Activated naive CD4-positive, alpha-beta T cell treated with anti-CD3 and anti-CD28 coated beads, Interleukin-2, amount 50 U/mL, for 16 hours (primary cell): ENCODE results near the gene FRMPD4.
"Not testable (repeated sequence)": the region's sequence is repeated elsewhere in the genome, so short reads cannot be mapped to it uniquely, and the experiment has no call there.

Source experiments
- DNase-seq: peaks from one replicate; pipeline ENCODE4 v3.0.0-alpha.2; 2020

Gene FRMPD4

DNA sequence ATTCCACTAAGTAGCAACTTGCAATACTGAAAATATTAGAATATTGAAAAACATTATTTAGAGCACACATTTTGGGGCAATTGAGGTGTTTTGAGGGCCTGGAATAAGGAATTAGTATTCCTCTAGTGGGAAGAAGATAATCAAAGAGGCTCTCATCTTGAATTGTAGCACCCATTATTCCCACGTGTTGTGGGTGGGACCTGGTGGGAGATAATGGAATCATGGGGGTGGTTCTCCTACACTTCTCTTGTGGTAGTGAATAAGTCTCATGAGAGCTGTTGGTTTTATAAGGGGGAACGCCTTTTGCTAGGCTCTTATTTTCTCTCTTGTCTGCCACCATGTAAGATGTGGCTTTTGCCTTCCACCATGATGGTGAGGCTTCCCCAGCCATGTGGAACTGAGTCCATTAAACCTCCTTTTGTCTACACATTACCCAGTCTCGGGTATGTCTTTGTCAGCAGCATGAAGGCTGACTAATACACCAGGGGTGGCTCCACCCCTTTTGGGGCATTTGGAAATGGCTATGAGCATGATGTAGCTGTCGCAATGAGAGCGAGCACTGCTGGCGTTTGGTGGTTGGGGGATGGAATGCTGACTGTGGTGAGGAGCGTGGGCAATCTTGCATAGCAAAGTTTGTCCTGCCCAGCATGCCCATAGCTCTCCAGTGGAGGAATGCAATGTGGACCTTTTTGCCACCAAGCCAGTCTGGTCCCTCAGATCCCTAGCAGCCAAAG is 308.2 kb downstream of the FRMPD4 start:
- no peak for DNase-seq

DNA sequence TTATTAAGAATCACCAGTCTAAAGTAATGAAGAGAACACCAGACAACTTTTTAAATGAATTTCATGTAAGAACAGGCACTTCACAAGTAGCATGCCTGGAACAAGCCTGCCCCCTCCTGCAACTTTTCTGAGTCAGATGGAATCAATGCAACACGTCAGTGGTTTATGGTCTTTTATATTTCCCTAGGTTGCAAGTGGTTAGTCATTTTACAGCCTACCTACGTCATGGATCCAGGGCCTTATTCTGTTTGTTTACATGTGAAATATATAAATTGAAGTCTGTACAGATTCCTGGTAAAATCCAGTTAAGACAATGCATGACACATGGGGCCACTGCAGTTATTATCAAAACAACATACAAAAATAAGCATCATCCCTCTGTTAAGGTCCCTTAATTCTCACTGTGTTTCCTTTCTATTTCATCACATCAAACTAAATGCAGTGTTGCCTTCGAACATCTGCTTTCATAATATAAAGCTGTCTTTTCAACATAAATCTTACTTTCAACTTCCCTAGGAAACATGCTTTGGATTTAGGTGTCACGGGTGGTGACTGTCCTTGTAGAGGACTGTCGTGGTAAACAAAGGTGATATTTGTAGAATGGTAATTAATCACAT is 309.3 kb downstream of the FRMPD4 start:
- DNase-seq, result no peak

DNA sequence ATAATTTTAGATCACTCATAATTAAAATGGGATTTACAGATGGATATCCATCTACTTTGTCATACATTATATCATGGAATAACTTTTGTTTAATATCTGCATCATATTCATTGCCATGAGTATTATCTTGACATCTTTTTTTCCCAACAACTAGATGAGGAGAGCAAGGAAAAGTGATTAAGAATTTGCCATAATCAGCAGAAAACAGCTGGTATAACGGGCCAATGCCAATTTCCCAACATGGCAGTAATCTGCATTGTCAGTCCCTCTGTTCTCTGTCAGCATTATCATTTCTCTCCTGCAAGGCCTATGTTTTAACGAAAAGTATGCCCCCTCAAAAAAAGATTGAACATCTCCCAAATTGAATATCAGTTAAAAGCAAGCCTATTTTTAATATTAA is 314.0 kb downstream of the FRMPD4 start:
- no peak for DNase-seq

DNA sequence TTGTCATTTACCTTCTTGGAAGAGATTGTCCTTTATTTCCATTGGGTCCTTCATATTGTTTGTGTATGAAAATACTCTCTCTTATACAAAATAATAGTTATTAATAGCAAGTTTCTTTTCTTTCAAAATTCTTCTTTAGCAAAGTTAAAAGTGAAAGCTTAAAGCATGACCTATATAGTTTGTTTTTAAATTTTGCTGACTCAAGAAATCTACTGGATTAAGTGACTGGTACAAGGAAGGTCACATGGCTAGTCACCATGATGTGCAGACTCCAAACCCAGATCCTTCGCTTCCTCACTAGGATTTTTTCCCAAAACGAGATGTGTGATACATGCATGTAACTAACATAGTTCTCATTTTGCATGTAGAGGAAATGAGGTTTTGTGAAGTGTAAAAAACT is 322.7 kb downstream of the FRMPD4 start:
- DNase-seq, result no peak

DNA sequence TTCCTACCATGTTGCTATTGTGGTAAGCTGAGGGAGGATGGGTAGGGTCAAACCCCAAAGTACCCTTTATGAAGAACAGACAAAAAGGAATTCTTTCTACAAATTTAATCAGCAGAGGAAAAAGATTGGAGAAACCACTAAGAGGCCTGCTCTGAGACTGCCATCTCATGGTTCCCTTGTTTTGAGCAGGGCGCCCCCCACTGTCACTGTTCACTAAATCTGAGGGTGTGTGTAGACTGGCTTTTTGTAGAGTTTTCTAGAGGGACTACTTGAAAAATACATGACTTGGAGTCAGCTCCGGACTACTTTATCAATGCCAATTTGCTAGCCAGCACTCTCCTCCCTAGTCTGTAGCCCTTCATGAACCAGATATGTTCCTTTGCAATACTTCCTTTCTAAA is 324.8 kb downstream of the FRMPD4 start:
- no peak for DNase-seq

DNA sequence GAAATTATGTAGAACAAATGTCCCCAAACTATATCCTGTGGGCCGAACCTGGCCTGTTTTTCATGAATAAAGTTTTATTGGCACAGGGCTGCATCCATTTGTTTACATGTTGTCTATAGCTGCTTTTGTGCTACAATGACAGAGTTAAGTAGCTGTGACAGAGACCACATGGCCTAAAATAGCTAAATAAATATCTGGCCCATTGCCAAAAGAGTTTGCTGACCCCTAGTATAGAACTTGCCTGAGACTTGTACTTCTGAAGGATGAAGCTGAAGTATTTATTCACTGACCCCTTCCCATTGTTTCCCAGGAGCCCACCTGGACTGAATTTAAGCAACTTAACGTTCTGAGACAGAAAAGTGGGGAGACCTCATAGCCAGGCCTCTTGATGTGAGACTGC is 325.6 kb downstream of the FRMPD4 start:
- DNase-seq, result no peak

DNA sequence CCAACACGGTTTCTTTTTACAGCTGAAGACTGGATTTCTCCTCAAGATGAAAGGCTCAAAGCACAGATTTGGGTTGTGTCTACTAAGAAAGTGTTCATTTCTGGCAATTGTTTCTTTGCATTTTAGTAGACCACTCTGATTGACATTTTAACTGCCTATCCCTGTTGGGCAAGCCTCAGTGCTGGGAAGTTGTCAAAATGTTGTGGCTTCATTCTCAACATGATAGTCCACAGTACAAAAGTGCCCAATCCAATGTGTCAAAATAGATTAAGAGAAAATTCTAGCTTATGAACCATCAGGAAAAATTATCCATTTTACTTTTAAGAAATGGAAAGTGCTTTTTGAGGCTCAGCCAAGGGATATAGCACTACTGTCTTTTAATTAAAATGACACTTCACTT is 329.0 kb downstream of the FRMPD4 start:
- no peak for DNase-seq

DNA sequence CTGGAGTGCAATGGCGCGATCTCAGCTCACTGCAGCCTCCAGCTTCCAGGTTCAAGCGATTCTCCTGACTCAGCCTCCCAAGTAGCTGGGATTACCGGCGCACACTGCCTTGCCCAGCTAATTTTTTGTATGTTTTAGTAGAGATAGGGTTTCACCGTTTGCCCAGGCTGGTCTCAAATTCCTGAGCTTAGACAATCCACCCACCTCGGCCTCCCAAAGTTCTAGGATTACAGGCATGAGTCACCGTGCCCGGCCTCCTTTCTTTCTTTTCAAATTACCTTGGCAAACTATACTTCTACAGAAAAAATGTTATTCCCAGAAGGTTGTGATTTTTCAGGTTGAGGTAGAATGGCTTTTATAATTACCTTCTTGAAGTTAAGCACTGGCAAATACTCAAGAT is 331.0 kb downstream of the FRMPD4 start:
- DNase-seq, result no peak

DNA sequence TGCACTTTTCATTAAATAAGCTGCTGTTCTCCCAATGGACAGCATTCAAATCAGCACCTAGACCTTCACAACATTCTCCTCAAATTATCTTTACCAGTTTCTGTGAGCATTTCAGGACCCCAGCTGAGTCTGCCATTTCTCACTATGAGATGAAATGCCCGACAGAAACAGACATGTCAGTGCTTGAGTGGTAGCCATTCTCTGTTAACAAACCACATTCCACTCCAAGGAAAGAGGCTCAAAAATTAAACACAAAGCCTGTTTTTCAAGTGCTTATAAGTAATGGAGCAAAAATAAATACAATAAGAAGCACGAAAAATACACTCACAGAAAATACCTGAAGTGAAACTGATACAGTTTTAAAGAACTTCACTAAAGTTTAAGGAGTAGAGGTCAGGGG is 332.8 kb downstream of the FRMPD4 start:
- DNase-seq, result no peak

DNA sequence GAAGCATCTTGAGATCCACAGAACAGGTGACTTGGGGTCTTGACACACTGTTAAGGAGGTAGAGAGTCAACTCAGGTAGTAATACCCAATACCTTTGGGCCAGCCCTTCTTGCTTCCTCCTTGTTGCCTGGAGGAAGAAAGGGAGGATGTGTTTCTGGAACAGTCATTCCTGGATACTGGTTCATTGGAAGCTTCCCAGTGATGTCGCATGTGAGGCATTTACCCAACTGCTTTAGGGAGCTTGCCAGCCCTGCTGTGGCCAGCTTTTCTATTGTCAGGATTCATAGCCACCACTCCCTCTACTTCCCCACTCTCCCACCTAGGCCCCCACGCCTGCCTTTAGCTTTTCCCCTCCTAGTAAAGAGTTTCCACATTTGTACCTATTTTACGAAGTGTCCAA is 342.7 kb downstream of the FRMPD4 start:
- no peak for DNase-seq

DNA sequence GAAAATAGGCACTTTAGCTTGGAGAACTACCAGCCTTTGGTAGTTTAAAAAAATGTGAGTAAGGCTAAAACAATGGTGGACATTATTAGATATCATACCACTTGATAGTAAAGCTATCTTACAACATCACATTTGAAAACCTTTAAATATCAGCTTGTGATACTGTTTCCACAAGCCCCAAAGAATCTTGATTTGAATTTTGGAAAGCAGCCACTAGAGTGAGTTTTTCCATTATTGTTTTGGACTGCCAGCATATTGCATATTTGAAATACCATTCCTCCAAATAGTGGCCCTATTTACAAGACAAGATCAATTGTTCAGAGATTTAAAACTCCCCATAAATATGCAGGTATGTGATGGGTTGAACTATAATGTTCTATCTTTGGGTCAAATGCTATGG is 349.9 kb downstream of the FRMPD4 start:
- no peak for DNase-seq

DNA sequence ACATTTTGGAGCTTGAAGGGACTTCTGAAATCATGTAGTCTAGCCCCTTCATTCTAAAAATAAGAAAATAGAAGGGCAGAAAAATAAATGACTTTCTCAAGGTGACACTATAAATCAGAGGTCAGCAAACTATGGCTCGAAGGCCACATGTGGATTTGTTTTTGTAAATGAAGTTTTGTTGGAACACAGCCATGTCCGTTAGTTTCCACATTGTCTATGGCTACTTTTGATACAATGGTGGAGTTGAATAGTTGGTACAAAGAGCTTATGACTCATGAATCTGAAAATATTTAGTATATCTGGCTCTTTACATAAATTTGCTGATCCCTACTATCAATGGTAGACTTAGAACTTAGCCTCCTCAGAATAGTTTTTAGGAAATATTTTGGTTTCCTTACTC is 350.5 kb downstream of the FRMPD4 start:
- DNase-seq, result no peak

DNA sequence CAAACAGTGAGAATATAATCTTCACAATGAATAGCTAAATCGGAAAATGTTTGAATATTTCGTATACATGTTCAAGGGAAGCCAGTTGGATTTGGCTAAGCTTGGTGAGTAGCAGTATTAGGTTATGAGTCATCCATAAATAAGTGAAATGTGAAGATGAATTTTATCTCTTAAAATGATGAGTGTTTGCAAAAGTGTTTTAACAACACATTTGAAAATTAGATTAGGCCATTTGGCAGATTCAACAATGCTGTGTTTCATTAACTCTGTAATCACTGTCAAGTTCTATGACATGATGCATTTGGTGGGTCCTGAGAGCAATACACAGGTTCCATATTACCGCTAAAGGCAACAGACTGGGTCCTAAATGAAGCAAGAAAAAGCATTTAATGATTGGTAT is 351.1 kb downstream of the FRMPD4 start:
- DNase-seq, result no peak

DNA sequence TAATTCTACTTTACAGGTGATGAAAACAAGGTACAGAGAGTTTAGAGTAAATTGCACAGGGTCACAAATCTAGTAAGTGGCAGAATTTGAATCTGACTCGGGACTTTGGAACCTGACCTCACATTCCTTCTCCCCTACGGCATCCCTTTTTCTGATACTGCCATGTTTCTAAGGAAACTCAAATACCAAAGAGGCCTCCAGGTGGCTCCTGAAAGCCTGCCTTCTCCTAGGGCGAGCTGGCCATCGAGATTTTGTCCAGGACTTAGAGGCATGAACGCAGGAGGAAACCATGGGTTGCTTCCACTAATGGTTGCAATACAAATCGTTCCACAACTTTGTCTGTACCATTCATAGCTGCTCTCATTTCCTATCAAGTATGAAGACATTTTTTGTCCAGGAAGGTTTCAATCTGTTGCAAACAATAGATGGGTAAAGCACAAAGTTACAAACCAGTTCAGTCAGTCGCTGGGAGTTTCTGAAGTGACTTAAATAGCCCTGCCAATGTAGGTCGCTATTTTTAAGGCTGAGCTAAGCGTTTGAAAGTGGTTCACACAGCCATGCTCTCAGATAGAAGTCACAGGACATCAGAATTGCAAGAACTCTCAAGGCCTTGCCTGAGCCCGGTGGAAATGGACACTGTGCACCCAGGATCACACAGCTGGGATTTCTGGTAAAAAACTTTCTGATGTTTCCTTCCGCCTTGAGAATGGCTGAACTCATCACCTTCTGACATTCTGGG is 356.3 kb downstream of the FRMPD4 start:
- no peak for DNase-seq

DNA sequence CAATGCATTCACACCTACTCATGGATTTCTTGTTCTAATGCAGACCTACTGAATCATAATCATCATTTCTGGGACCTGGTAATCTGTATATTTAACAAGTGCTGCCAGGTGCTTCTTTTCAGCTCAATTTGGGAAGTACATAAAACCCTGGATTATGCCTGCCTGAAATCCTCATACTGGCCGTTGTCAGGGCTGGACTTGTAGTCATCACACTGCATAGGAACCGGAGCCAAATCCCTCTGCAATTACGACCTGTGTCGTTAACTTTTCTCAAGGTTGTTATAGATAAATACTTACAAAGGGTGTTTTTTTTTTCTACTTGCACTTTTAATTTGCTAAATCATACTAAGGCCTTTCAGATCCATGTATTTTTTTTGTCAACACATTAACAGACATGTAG is 358.1 kb downstream of the FRMPD4 start:
- no peak for DNase-seq

DNA sequence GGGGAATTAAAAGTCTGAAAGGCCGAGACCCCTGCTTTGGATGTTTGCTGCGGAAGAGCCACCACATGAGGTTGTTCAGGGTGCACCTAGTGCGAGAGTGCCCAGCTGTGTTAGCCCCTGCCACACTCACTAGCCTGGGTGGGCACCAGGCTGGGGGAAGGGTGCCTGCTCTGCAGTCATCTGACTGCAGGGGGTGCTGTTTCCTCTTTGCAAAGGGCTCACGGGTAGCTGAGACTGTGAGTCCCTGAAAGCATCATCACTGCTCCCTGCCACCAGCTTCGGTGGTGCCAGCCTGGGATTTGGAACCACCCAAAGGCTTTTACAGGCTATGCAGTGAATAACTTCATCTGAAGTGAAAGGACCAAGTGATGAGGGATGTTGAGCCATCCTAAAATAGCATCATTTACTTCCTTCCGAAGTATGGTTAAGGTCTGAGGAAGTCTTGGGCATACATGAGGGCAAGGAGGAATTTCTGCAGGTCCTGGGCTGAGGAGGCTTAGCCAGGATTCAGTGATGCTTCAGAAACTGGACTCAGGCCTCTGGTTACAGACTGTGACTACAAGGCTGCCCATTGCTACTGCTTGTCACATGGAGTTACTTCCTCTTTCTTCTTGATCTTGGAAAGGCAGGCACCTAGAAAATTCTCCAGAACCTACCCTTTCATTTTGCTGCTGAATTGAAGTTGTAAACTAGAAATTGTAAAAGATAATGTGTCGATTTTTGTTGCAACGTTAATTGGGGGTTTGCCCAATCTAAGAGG is 359.7 kb downstream of the FRMPD4 start:
- DNase-seq, result no peak

DNA sequence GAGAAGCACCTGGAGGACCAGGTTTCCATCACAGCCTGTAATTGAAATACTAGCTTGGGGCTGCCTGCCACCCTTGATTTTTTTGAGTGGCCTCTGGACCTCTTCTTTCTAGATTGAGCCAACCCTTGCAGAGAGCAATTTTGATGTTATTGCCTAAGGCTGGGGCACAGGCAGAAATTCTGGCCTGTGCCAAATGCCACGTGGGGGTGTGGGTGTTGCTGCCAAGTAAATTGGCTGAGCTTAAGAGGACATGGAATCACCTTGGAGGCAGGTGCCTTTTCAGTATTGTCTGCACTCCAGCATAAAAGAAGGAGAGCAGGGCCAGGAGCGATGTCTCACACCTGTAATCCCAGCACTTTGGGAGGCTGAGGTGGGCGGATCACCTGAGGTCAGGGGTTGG is 366.9 kb downstream of the FRMPD4 start:
- no peak for DNase-seq

DNA sequence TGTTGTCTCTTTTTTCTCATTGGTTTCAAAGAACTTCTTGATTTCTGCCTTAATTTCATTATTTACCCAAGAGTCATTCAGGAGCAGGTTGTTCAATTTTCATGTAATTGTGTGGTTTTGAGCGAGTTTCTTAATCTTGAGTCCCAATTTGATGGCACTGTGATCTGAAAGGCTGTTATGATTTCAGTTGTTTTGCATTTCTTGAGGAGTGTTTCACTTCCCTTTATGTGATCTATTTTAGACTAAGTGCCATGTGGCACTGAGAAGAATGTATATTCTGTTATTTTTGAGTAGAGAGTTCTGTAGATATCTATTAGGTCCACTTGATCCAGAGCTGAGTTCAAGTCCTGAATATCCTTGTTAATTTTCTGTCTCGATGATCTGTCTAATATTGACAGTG is 377.1 kb downstream of the FRMPD4 start:
- DNase-seq, result not testable (repeated sequence)

DNA sequence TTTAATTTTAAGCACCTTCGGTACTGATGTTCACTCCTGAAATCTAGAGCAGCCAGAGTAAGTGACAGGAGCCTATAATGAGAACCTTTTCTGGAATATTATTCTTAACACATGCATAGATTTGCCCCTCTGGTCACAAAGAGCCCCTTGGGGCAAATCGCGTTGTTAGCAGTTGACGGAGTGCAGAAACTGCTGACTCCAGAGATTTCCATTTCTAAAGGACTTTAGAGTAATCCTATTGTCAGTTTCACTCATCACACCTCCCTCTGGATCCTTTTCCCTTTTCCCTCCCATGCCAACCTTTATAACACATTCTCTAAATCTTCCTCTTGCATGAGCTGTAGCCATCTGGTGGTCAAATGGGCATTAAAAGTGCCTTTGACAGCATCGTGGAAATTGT is 388.0 kb downstream of the FRMPD4 start:
- no peak for DNase-seq

DNA sequence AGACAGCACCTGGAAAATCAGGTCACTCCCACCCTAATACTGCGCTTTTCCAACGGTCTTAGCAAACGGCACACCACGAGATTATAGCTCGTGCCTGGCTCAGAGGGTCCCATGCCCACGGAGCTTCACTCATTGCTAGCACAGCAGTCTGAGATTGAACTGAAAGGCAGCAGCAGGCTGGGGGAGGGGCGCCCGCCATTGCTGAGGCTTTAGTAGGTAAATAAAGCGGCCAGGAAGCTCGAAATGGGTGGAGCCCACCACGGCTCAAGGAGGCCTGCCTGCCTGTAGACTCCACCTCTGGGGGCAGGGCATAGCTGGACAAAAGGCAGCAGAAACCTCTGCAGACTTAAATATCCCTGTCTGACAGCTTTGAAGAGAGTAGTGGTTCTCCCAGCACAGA is 399.8 kb downstream of the FRMPD4 start:
- not testable (repeated sequence) for DNase-seq

DNA sequence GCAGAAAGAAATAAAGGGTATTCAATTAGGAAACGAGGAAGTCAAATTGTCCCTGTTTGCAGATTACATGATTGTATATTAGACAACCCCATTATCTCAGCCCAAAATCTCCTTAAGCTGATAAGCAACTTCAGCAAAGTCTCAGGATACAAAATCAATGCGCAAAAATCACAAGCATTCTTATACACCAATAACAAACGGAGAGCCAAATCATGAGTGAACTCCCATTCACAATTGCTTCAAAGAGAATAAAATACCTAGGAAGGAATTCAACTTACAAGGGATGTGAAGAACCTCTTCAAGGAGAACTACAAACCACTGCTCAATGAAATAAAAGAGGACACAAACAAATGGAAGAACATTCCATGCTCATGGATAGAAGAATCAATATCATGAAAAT is 404.0 kb downstream of the FRMPD4 start:
- DNase-seq, result not testable (repeated sequence)

DNA sequence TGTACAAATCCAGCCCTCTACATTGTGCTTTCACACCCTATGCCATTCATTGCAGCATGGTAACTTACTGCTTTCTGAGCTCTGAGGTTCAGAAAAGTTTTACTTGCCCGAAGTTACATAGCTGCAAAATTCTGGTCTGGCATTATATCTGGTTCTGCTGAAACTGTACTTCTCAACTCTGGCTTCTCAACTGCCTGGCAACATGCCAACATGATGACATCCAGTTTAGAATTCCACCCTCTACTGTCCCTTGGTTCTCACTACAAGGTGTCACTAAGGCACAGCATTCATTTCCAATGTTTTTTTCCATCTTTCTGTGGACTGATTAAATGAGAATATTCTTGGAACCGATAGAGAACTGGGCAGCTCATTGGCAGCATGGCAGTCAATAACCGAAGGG is 410.1 kb downstream of the FRMPD4 start:
- DNase-seq, result no peak

DNA sequence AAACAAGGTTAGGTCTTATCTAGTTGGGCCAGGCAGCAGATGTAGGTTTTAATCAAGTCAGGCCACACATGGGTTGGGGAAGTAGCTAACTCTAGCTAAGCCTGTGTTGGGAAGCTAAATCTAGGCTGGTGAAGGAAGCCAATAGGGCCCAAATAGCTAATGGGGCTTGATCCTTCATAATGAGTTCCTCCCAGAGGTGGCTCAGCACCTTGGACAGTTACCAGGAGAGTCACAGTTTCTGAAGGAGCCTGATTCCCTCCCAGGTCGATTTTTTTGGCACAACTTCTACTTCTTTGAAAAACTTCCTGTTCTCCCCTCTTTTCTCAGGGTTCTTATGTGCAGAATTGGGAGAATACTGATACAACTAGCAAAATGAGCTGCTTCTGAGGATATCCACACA is 410.5 kb downstream of the FRMPD4 start:
- no peak for DNase-seq

DNA sequence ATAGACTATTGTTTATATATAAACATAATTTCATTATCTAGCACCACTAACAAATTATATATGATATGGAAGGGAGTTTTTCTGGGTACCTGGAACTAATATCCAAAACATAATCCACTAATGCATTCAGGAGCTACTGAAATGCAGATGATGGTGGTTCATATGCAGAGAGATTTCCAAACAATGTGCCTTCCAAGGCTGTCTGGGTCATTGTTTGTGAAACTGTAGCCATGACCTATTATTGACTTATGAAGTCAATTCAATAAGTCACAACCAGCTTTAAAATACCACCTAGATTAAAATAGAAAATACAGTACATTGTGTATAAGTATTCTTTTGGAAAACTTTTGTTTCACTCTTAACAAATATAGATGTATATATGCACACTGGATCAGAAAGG is 415.9 kb downstream of the FRMPD4 start:
- no peak for DNase-seq
